Neural cell (in vitro differentiated cells): Measurements from ENCODE around the gene HSDL2. TPM values are rescaled to one million over a fixed set of nuclear protein-coding genes. Genes with fewer than 3 reads are reported as not detected.

ENCODE experiments used
- H2AFZ ChIP-seq: fragments of 200-600, 300-800 bp; sonication (generic), shearing (Covaris generic); 2 replicates; pipeline ENCODE4 v1.6.0; 2014; ENCODE audit warnings: low read depth, mild to moderate bottlenecking, antibody characterized with exemption, low read length, moderate library complexity
- H3F3A ChIP-seq: fragments of 200-600 bp; shearing (Covaris generic); 2 replicates; pipeline ENCODE4 v1.6.1; 2016; ENCODE audit warnings: mild to moderate bottlenecking, moderate library complexity, mixed read lengths, antibody characterized with exemption, low read length; ENCODE audit not compliant: insufficient read depth, poor library complexity, severe bottlenecking
- H3K27ac ChIP-seq: fragments of 200-600, 300-800 bp; sonication (generic), shearing (Covaris generic); 2 replicates; pipeline ENCODE4 v1.5.1; 2014; ENCODE audit warnings: mild to moderate bottlenecking, low read length, moderate library complexity
- H3K27me3 ChIP-seq: fragments of 300-800, 200-600 bp; sonication (generic), shearing (Covaris generic); 2 replicates; pipeline ENCODE4 v1.6.0; 2014; ENCODE audit warnings: mild to moderate bottlenecking, low read depth, low read length, moderate library complexity; ENCODE audit not compliant: insufficient read depth
- H3K36me3 ChIP-seq: fragments of 300-800, 200-600 bp; sonication (generic), shearing (Covaris generic); 2 replicates; pipeline ENCODE4 v1.5.1; 2014; ENCODE audit warnings: mild to moderate bottlenecking, antibody characterized with exemption, low read length, moderate library complexity; ENCODE audit not compliant: insufficient read depth
- H3K4me2 ChIP-seq: fragments of 300-800, 200-600 bp; sonication (generic), shearing (Covaris generic); 2 replicates; pipeline ENCODE4 v1.6.0; 2014; ENCODE audit warnings: mild to moderate bottlenecking, low read length
- H3K4me3 ChIP-seq: fragments of 300-800, 200-600 bp; sonication (generic), shearing (Covaris generic); 2 replicates; pipeline ENCODE4 v1.5.1; 2014; ENCODE audit warnings: mild to moderate bottlenecking, low read length, moderate library complexity
- H3K79me2 ChIP-seq: fragments of 200-600 bp; shearing (Covaris generic); replicated peaks from 2 replicates; pipeline ENCODE4 v1.6.0; 2014; ENCODE audit warnings: mild to moderate bottlenecking, low read length, moderate library complexity; ENCODE audit not compliant: insufficient read depth
- H3K9ac ChIP-seq: fragments of 300-800, 200-600 bp; sonication (generic), shearing (Covaris generic); 2 replicates; pipeline ENCODE4 v1.6.1; 2016; ENCODE audit warnings: mild to moderate bottlenecking, low read length, mixed read lengths
- H3K9me2 ChIP-seq: fragments of 200-600 bp; shearing (Covaris generic); 2 replicates; pipeline ENCODE4 v1.6.1; 2016; ENCODE audit warnings: mild to moderate bottlenecking, low read length, mixed read lengths; ENCODE audit not compliant: insufficient read depth
- H3K9me3 ChIP-seq: fragments of 200-600, 300-800 bp; sonication (generic), shearing (Covaris generic); 2 replicates; pipeline ENCODE4 v1.6.1; 2016; ENCODE audit warnings: mild to moderate bottlenecking, mixed run types, low read length, moderate library complexity, mixed read lengths
- H4K20me1 ChIP-seq: fragments of 200-600 bp; shearing (Covaris generic); 2 replicates; pipeline ENCODE4 v1.6.1; 2016; ENCODE audit warnings: mild to moderate bottlenecking, mixed run types; ENCODE audit not compliant: insufficient read depth
- CTCF ChIP-seq: fragments of 450-650 bp; IDR thresholded peaks from 2 replicates; pipeline ENCODE4 v1.5.1; 2014; ENCODE audit warnings: antibody characterized with exemption, mild to moderate bottlenecking, moderate library complexity; ENCODE audit not compliant: poor library complexity, severe bottlenecking
- EP300 ChIP-seq: fragments of 450-650 bp; conservative IDR thresholded peaks from 2 replicates; pipeline ENCODE4 v1.6.1; 2014; ENCODE audit warnings: antibody characterized with exemption, mild to moderate bottlenecking, moderate library complexity; ENCODE audit not compliant: poor library complexity, severe bottlenecking
- EZH2 ChIP-seq: fragments of 200-600, 300-800 bp; shearing (Covaris generic), sonication (generic); IDR thresholded peaks from 2 replicates; pipeline ENCODE4 v1.6.1; 2014; ENCODE audit warnings: antibody characterized with exemption, low read length, borderline replicate concordance, mild to moderate bottlenecking; ENCODE audit not compliant: insufficient read depth, poor library complexity, severe bottlenecking
- MXI1 ChIP-seq: fragments of 450-650 bp; conservative IDR thresholded peaks from 2 replicates; pipeline ENCODE4 v1.6.1; 2014; ENCODE audit warnings: antibody characterized with exemption, mild to moderate bottlenecking; ENCODE audit not compliant: poor library complexity, severe bottlenecking
- POLR2AphosphoS5 ChIP-seq: IDR thresholded peaks from 2 replicates; pipeline ENCODE4 v1.6.1; 2012
- RAD21 ChIP-seq: fragments of 450-650 bp; conservative IDR thresholded peaks from 2 replicates; pipeline ENCODE4 v1.6.1; 2014; ENCODE audit warnings: antibody characterized with exemption, mild to moderate bottlenecking, moderate library complexity
- SMC3 ChIP-seq: fragments of 450-650 bp; conservative IDR thresholded peaks from 2 replicates; pipeline ENCODE4 v1.6.1; 2014; ENCODE audit warnings: antibody characterized with exemption, mild to moderate bottlenecking, moderate library complexity; ENCODE audit not compliant: poor library complexity
- TAF1 ChIP-seq: IDR thresholded peaks from 2 replicates; pipeline ENCODE4 v1.6.1; 2012; ENCODE audit warnings: low read depth
- polyA plus RNA-seq: library from polyadenylated mRNA; depleted of rRNA; stranded (reverse); fragments of >200 nt; gene quantifications from 2 replicates; pipeline ENCODE4 v1.2.3, GENCODE V29; 2014
- TF ChIP-seq, protein P1 (sequence below): IDR thresholded peaks from 2 replicates; pipeline ENCODE4 v1.6.1; 2012; ENCODE audit warnings: borderline replicate concordance

HSDL2 gene
- polyA plus RNA-seq, 1 donor from 2014 or later = 9.0 TPM

DNA sequence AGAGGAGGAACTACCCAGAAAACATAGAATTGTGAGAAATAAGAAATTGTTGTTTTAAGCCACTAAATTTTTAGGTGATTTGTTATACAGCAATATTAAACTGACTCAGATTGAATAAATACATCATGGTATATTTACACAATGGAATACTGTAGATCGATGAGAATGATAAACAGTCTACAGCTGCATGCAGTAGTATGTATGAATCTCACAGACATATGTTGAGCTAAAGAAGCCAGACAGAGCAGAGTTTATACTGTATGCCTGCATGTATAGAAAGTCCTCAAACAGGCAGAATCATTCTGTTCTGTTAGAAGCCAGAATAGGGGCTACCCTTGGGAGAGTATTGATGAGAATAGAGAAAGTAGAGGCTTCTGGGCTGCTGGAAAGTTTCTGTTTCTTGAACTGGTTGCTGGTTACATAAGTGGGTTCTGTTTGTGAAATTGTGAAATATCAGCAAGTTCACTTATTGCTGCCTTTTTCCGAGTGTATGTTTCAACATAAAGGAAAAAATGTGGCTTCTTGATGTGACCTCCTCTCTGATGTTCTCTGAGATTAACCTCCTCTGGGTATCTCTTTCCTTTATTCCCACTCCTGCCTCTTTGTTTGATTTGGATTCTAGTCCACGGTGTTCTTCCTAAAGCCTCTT lies 116.3 kb downstream of the HSDL2 start:
- H3K27ac ChIP-seq = no peak overlapping the region
- no peaks in the 10 kb centered on the region for H3K9me3 ChIP-seq
- H3K9me2 ChIP-seq = no peaks in the 10 kb centered on the region
- no peak overlapping the region for H3K4me3 ChIP-seq
- no peak overlapping the region for H3K4me2 ChIP-seq
- no peak overlapping the region for H2AFZ ChIP-seq
- no peaks in the 10 kb centered on the region for H3K36me3 ChIP-seq
- H3K27me3 ChIP-seq = no peaks in the 10 kb centered on the region
- peaks cover 99% of the 10 kb centered on the region for H3K79me2 ChIP-seq
- TF ChIP-seq MXI1 = no peak
- TF ChIP-seq CTCF = no peak
- TF ChIP-seq RAD21 = no peak
- TF ChIP-seq, protein P1, sequence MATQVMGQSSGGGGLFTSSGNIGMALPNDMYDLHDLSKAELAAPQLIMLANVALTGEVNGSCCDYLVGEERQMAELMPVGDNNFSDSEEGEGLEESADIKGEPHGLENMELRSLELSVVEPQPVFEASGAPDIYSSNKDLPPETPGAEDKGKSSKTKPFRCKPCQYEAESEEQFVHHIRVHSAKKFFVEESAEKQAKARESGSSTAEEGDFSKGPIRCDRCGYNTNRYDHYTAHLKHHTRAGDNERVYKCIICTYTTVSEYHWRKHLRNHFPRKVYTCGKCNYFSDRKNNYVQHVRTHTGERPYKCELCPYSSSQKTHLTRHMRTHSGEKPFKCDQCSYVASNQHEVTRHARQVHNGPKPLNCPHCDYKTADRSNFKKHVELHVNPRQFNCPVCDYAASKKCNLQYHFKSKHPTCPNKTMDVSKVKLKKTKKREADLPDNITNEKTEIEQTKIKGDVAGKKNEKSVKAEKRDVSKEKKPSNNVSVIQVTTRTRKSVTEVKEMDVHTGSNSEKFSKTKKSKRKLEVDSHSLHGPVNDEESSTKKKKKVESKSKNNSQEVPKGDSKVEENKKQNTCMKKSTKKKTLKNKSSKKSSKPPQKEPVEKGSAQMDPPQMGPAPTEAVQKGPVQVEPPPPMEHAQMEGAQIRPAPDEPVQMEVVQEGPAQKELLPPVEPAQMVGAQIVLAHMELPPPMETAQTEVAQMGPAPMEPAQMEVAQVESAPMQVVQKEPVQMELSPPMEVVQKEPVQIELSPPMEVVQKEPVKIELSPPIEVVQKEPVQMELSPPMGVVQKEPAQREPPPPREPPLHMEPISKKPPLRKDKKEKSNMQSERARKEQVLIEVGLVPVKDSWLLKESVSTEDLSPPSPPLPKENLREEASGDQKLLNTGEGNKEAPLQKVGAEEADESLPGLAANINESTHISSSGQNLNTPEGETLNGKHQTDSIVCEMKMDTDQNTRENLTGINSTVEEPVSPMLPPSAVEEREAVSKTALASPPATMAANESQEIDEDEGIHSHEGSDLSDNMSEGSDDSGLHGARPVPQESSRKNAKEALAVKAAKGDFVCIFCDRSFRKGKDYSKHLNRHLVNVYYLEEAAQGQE = no peak
- no peak for TF ChIP-seq TAF1
- no peak for TF ChIP-seq EP300
- no peak for TF ChIP-seq SMC3
- TF ChIP-seq EZH2 = no peak
- no peak for TF ChIP-seq POLR2AphosphoS5
- no peak overlapping the region for H3K9ac ChIP-seq
- H3F3A ChIP-seq = no peaks in the 10 kb centered on the region
- no peaks in the 10 kb centered on the region for H4K20me1 ChIP-seq

GRCh38 chr9:112500842-112501241 lies 120.9 kb downstream of the HSDL2 start:
- H3K4me3 ChIP-seq = no peak overlapping the region
- no peak for TF ChIP-seq TAF1
- no peak for TF ChIP-seq EP300
- TF ChIP-seq CTCF = no peak
- no peak for TF ChIP-seq SMC3
- TF ChIP-seq POLR2AphosphoS5 = no peak
- TF ChIP-seq, protein P1 = no peak
- TF ChIP-seq EZH2 = no peak
- no peak for TF ChIP-seq MXI1
- no peak for TF ChIP-seq RAD21

More at GRCh38 chr9:112500842-112501241, 120.9 kb downstream of the HSDL2 start:
- Histone ChIP-seq H3K36me3 (no peaks in the 10 kb centered on the region), H2AFZ (no peak overlapping the region), H3K9me3 (no peaks in the 10 kb centered on the region), H4K20me1 (no peaks in the 10 kb centered on the region), H3K27me3 (no peaks in the 10 kb centered on the region), H3K9ac (no peak overlapping the region), H3K27ac (no peak overlapping the region), H3F3A (no peaks in the 10 kb centered on the region), H3K9me2 (no peaks in the 10 kb centered on the region), H3K79me2 (peaks cover 96% of the 10 kb centered on the region), H3K4me2 (no peak overlapping the region)
